ENCODE measurements around the gene SH2D1B.

The SH2D1B gene

DNA sequence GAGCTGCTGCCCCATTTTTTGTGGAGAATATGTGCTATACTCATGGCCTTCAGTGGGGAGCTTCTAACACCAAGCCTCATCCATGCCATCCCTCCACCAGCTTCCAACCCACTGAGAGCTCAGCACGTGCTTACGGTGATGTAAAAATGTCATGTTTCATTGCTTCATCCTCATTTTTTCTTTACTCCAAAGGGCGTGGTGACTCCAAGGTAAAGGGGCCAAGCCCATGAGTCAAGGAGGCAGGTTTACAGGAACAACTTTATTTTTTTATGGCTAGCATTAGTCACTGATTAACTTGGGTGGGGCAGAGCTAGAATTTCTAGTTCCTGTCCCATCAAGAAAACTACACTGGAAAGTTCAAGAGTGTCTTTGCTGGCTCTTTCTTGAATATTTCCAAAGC lies 30.6 kb downstream of the SH2D1B start, which contains the start of gene C1orf226:
Gene C1orf226 (plus strand): TSS at position 346 of the 400 bp plus-strand sequence. CDS start 174 bp downstream, outside the sequence.
- DNase-seq = no peak

DNA sequence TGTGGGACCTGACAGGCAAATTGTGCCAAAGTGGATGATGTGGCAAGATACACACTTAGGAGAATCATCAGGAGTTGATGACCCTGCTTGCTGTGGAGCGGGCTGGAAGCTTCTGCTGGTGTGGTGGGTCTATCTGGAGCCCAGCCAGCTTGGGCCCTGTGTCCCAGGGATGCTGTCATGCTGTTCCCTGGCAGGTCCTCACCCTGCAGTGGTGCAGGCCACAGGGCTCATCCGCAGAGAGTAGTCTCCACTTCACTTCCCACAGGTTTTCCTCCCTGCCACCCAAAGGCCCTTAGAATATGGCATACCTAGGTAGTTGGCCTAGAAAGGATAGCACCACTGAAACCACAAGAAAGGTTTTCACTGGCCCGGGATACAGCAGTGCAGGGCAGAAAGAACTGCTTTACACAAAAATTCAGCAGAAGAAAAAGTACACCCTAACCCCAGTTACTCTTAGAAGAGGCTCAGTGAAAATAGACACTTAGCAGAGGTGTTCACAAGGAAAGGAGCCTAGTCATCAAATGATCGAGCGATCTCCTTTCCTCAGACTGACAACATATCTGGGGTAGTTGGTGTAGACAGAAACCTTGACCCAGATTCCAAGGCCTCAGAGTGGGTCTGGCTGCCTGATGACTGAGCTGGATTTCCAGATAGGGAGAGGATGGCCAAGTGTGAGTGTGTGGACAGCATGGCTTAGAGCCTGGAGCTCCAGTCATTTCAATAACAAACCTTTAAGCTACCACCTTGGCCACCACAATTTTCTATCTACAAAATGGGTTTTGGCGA lies 31.7 kb downstream of the SH2D1B start:
- DNase-seq = no peak

DNA sequence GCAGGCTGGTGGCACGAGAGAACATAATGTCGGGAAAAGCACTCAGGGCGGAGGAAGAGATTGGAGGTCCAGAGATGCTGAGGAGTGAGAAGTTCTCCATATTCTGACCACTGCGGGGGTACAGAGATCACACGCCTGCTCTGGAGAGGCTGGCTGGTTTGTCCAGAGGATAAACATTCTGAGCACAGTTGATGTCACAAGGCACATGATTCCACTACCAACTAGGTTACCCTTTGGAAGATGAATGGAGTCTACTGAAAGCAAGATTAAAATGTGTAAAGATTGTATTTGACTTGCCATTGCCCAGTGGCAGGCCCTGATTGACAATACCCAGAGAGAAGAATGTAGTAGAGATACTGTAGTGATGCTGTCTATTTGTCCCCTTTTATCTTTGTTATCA lies 35.2 kb downstream of the SH2D1B start, which contains the start of gene SPATA46:
Gene SPATA46 (minus strand): TSS at position 164 of the 400 bp plus-strand sequence. CDS start 64 bp downstream, at position 100.
- DNase-seq = no peak

DNA sequence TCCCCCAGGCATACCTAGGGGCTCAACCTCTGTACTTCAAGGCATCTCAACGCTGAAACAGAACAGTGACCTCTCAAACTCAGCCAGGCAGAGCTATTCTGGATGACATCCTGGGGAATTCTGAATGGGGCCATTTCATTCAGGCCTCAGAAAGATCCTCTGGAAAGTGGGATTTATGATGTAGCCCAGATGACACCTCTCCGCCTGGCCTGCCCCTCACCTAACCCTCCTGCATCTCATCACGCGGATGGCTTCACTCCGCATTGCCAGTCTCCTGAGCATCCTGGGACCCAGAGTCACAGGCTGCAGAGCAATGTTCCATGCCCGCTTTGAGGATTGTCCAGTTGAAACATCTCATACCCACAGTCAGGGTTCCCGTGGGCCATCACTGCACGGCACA lies 36.5 kb downstream of the SH2D1B start:
- no peak for DNase-seq

DNA sequence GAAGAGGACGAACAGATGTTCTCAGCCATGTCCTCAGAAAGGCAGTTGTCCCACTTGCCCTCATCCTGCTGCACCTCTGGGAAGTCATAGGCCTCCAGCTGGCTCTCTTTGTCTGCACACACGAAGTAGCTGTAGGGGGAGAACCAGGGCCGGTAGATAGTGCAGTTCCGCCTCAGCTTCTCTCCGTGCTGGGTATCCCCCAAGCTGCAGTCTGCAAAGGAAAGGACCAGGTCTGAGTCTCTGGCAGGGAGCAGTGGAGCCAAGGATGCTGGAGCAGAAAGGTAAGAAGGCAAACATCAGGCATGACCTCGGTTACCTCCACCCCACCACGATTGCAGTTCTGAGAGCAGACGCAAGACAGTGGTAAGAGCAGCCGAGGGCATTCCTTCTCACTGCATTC lies 37.5 kb downstream of the SH2D1B start:
- no peak for DNase-seq

DNA sequence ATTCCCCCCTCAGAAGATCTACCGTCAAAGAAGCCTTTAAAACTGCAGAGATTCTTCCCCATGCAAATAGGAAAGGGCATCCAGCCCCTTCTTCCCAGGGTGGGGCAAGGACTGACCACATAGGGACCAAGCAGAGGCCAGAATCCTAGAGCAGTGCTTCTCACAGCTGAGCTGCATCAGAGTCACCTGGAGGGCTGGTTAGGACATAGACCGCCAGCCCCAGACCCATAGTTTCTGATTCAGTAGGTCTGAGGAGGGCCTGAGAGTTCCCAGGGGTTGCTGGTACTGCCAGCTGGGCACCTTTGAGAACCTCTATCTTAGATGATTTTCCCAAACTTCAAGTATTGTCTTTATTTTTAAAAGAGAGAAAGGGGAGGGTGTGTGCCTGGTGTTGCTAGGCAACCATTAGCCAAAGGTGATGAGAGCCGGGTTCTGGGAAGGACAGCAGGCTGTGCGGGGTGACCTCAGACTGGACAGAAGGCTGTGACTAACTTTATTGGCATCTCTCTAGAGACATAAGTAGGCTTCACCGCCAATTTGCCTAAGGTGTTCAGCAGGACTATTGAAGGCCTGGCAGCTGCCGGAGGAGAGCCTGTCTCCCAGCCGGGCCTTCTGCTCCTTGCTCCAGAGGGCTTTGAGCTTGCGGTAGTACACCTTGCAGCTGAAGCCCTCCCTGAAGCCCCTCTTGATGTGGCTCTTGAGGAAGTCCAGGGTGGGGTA lies 38.2 kb downstream of the SH2D1B start:
- DNase-seq = no peak

DNA sequence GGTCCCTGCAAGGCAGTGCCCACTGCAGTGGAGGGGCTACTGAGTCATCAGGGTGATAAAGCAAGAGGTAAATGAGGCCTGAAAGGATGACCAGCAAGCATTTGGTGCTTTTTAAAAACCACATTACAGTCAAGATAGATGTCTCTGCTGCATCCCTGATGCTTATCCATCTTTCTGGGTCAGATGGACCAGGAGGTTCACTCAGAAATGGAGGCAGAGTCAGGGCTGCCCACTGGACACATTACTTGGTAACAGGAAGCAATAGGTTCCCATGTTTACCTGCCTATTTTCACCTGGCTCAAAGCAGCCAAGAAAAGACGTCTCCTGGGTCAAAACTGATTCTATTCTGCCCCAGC lies 38.9 kb downstream of the SH2D1B start:
- DNase-seq = no peak

DNA sequence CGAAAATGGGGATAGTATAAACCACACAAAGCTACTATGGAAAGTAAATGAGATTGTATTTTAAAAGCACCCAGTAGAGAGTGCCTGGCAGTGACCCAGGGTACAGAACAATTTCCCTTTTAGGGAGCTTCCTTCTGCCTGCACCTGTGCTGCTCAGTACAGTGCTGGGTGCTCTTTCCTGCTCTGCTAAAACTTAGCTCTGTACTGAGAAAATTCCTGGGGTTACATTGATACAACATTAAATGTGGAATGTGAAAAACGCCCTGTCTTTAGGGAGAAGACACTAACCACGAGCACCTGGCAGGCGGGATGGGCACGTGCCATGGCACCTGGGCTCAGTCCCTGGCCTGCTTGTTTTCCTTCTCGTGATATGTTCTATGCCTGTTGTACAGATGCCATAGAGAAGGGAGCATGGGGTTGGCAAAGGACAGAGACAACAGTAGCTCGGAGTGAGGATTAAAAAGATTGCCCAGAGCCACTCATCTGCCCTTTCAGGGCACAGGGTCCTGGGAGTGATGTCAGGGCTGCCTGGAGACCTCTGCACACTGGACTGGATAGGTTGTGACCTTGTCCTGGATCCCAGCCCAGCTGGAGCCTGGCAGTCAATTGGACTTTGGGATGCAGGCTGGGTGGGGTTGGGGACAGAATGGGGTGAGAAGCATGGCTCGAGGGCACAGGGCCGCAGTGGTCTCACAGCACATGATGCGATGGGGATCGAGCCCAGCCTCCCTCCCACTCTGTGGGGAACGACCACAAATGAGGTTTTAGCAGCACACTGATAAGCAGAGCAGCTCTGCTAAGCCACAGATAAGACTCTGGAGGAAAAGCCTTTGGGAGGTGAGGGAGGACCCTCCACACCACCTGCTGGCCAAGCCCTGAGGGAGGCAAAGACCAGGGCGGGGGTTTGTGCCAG lies 39.5 kb downstream of the SH2D1B start:
- no peak for DNase-seq

DNA sequence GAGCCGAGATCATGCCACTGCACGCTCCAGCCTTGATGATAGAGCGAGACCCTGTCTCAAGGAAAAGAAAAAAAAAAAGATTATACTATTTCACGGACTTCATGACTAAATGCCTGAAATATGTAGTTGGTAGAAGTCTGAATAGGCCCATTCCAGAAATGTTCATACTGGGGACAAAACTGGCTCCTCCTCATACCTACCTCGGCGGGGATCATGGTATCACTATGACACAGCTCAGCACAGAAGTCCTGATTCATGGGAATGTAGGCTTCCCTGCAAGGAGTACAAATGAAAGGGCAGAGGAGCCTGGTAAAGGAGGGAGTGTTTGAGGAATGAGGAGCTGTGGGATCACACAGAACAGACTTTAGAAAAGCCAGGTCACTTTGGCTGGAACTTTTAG lies 40.3 kb downstream of the SH2D1B start:
- no peak for DNase-seq

DNA sequence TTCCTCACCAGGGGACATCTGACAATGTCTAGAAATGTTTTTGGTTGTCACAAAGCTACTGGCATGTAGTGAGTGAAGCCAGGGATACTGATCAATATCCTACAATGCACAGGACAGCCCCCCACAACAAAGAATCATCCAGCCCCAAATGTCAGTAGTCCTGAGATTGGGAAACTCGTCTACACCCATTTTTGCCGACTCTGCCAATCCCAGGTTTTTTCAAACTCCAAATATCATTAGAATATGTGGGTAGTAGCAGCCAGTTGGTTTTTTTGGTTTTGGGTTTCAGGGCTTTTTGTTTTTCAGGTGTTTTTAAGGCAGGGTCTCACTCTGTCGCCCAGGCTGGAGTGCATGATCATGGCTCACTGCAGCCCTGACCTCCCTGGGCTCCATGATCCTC lies 41.2 kb downstream of the SH2D1B start:
- DNase-seq = no peak

DNA sequence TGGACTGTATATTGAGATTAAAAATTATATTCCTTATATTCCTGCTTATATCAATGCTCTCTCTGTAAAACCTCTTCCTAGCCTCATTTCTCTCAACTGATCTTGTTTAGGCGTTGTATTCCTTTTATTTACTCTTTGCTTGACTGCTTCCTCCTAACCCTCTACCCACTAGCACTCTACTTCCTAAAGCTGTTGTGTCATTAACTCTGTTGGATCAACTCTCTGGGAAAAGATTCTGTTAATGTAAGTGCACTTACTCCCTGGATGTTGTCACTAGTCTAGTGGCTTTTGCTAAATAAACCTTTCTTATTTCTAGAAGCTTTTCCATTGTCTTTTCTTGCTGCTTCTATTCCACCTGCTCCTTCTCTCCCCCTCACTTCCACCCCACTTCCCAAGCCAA lies 41.8 kb downstream of the SH2D1B start:
- DNase-seq = no peak

DNA sequence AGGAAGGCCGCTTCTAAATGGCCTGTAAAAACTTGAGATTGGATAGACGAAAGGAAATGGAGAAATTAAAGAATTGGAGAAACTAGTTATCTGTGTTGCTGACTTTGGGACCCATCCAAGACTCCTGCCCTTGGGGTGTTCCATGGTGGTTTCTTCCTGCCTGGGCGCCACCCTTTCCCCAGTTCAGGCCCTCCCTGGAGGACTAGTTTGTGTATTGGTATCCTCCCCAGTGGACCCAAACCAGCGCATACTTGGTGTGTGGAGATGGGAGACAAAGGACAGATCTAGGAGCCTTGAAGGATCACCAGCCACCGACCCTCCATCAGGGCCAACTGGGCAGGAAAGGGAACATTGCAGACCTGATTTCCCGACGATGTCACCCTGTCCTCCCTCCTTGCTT lies 42.4 kb downstream of the SH2D1B start:
- DNase-seq = no peak

DNA sequence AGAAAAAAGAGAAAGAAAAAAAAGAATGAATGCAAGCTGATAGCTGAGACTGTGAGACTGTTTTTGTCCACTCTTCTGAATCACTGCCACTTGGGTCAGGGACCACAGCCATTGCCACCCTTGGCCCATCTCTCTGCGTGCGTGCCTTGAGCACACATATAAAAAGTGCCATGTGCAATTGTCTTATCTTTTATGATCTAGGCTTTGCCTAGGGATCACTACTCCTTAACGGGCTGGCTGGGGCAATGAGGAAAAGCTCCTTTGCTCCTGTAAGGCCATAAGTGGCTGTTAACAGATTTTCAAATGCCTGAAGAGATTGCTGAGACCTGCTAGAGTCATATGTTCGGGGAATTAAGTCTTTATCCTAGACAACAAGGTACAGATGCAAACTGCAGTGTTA lies 43.5 kb downstream of the SH2D1B start:
- DNase-seq = no peak

DNA sequence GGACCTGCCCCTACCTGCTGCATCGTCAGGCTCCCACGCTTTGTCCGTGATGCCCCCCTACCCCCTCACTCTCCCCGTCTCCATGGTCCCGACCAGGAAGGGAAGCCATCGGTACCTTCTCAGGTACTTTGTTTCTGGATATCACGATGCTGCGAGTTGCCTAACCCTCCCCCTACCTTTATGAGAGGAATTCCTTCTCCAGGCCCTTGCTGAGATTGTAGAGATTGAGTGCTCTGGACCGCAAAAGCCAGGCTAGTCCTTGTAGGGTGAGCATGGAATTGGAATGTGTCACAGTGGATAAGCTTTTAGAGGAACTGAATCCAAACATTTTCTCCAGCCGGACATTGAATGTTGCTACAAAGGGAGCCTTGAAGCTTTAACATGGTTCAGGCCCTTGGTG lies 44.2 kb downstream of the SH2D1B start:
- DNase-seq = no peak

DNA sequence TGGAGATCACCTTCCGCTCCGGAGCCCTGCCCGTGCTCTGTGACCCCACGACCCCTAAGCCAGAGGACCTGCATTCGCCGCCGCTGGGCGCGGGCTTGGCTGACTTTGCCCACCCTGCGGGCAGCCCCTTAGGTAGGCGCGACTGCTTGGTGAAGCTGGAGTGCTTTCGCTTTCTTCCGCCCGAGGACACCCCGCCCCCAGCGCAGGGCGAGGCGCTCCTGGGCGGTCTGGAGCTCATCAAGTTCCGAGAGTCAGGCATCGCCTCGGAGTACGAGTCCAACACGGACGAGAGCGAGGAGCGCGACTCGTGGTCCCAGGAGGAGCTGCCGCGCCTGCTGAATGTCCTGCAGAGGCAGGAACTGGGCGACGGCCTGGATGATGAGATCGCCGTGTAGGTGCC lies 44.9 kb downstream of the SH2D1B start:
- DNase-seq = no peak

DNA sequence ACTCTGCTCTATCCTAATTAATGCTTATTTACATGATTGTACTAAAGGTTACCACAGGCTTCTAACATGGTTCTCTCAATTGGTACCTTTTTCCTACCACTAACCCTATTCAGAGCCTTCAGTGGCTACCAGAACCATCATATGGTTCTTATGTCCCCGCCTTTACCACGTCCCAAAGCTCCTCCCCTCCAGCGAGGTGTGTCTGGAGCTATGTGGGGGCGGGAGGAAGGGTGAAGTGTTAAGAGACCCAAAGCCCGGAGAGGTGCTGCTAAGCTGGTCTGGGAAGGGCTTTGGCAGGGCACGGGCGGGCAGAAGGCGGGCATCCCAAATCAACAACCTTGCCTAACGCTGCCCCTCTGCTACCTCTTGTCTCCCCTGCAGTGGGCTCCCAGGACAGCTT lies 45.3 kb downstream of the SH2D1B start:
- no peak for DNase-seq

DNA sequence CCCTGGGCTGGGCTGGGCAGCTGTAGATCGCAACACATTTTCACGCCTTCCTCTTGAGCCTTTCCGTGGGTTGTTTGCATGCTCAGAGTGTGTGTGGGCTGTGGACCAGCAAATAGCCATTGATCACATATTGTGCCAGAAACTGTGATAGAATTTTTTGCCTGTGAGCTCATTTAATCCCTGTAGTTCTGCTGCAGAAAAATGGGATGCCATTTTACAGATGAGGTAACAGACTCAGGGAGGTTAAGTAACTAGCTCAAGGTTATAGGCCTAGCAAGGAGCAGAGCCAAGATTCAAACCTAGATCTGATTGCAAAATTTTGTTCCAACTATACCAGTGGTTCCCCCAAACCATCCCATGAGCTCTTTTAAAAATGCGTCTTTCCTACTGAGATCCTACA lies 45.8 kb downstream of the SH2D1B start:
- no peak for DNase-seq

DNA sequence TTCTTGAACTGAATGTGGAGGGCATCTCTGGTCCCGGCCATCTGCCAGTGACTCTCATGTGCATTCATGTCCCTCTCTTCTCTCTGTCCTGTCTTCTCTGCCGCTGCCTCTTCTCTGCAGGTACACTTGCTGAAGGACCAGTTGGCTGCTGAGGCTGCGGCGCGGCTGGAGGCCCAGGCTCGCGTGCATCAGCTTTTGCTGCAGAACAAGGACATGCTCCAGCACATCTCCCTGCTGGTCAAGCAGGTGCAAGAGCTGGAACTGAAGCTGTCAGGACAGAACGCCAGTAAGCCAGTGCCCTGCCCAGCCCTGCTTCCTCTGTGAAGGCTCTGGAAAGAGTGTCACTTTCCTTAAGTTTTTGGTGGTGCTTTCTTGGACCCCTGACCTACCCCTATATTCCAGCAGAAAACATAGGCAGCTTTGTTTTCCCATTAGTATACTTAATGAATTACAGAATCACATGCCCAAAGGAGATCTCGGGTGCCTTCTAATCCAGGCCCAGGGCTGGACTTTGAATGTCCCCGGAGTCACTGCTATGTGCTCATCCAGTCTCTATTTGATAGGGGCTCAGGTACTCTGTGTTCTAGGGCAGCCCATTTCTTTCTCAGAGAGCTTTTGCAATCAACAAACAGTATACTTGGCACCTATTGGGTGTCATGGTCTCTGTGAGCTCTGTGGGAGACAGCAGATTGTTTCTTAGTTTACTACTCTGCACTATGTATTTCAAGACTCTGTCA lies 46.5 kb downstream of the SH2D1B start:
- DNase-seq = no peak

DNA sequence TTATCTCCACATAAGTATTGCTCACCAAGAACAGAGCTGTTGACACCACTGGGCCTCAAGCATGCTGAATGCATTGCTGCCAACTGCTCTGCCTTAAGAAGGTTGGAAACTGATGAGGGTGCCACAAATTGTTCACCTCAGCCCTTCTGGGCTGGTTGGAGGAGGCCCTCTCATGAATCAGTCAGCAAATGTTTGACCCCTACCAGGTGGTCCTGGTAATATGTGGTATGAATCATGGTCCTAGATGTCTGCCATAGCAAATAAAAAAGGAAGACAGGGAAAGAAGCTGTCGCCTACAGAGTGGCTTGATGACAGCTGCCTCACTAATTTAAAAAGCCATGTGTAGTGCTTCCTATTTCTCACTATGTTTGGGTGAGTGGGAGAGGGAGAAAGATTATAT lies 47.4 kb downstream of the SH2D1B start:
- DNase-seq = no peak

DNA sequence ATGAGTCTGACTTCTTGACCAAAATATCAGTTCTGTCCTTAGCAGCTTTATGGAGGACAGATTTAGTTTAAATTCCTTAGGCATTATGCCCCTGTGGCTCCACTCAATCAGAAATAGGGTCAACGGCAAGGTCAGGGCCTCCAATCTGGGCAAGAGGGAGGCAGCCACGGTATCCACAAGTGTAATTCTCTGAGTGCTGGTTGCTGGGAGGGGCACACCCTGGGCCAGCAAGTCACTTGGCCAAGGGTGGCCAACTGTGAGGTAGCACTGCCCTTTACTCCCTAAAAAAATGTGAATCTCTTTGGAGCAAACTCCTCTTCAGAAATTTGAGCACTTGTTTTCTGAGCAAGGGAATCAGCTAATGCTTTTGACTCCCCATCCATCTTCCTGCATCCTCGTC lies 48.1 kb downstream of the SH2D1B start:
- no peak for DNase-seq

DNA sequence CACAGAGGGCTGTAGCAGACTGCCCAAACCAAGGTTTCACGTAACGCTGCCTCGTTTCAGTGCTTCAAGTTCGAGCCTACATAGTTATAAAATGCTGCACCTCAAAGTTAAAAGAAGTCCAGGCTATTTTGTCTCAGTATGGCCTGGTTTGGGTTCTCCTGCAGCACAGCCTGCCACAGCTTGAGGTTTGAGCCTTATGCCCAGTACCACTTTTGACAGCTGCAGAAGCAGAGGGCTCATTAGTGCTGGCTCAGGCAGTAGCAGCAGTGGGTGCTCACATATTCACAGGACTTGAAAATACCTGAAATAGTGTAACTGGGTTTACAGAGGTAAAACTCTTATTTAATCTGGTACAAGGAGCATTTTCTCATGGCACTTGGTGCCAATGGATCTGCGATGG lies 50.6 kb downstream of the SH2D1B start:
- no peak for DNase-seq

DNA sequence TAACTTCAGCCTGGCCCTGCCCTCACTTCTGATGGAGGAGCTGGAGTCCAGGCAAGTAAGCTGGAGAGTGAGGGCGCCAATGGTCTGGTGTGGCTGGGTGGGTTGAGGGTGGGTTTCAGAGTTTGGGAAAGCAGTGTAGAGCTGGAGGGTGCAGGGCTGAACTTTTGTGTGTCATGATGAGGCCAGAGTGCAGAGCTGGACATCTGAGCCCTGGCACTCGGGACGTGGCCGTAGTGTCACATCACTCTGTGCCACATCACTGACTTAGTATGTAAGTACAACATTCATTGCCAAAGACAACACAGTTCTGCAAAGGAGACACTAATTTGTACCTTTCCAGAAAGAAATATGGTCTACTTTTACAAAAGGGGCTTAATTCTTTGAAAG lies 51.1 kb downstream of the SH2D1B start:
- DNase-seq = no peak

All from activated CD8-positive, alpha-beta memory T cell treated with anti-CD3 and anti-CD28 coated beads, Interleukin-2, amount 50 U/mL, for 4 hours (primary cell).